Stimulated activated CD8-positive, alpha-beta memory T cell treated with anti-CD3 and anti-CD28 coated beads, Interleukin-4, amount 100 ng/mL, for 4 hours (primary cell): Measurements from ENCODE around the gene PTPRD.

ENCODE experiments used
- DNase-seq, 2 donors: peaks; one replicate each; pipeline ENCODE4 v3.0.0-alpha.2; 2020; ENCODE audit warnings: low read depth in 2 of 2, low spot score in 1 of 2

The PTPRD gene

DNA sequence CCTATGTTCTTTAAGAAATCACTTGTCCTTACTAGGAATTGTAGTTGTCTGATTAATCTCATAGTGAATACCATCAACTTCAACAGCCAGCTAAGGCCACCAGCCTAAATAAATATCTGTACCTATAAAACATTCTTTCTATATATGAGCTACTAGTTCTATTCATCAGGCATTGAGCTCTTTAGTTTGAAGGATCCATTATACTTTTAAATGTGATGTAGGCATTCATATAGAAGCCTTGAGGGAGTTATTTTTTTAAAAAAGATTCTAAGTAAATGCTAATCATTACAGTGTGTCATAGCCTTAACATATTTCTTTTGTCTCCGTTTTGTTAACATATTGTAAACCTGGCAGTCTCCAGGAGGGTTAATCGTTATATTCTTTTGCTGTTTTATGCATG lies 838.3 kb downstream of the PTPRD start:
- DNase-seq: no peak

DNA sequence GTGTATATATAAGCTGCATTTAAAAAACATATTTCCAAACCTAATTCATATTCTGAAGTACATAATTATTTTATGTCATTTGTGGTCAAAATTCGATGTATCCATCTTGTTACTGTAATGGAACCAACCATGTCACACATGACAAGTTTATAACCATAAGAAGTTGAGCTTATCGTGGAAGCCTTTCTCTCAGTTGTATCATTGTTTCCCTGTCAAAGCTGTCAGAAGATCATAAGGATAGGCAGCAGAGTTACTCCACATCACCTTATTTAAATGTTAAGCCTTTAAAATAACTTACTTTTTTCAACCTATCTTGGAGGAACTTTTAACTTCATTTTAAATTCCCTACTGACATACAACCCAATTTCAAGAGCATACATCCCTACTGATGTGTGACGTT lies 841.5 kb downstream of the PTPRD start:
- no peak for DNase-seq

DNA sequence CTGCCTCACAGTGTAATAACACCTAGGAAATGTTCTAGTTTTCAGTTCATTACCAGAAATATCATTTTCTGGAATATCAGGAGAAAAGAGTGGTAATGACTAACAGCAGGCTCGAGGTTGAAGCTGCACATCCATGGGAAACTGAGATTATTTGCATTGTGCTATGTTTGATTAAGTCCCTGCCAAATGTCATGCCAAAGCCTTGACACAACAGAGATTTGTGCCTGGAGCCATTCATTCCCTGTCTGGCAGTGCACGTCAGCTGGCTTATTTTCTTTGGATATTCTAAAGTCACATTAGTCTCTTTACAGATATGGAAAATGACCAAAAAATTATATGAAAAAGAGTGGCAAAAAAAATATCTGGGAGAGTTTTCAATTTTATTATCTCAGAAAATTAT lies 848.0 kb downstream of the PTPRD start:
- no peak for DNase-seq

DNA sequence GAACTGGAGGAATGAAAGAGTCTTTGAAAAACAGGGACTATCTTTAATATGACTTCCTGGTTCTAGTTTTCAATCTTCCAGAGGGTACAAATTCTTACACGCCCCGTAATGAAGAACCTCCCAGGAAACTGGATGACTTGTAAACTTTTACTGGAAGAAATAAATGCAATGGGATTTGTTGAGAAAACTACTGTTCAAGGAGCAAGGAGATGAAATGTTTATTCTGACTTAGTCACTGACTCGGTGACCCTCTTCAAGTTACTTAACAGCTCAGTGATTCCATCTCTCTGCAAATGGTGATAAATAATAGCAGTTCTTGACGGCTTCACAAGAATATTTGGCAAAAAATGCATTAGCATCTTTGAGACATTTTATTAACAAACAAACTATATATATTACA lies 858.6 kb downstream of the PTPRD start:
- no peak for DNase-seq

DNA sequence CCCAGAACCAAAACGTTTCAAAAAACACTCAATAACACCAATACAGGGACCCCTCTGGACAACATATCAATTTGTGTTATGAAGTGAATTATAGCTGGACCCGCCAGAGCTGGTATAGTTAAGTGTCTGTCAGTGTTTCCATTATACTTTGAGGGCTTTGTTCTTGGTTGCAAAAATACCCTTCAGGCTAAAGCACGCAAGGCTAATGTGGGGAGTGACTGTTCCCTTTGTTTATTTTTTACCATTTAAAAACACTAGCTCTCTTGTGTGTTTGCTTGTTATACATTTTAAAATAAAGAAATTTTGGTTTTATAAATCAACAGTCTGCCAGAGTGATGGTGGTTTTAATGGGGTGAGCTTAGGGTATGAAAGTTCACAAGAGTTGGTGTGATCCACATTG lies 859.5 kb downstream of the PTPRD start:
- no peak for DNase-seq

DNA sequence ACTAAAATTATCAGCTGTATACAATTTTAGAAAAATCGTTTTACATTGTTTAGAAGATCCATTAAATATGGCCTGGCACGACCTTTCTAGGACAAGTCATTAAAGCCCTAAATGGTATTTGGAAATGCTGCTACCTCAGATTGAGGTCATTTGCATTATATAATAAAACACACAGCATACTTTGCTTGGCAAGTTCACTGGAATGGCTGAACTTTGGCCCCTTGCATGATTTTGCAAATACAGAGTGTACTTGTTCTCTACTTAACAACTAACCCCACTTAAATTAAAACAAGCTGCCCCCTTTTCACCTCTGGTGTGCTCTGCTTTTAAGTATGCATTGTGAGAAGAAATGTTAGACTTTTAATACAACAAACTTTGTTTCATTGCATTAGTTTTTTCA lies 860.1 kb downstream of the PTPRD start:
- DNase-seq: no peak

DNA sequence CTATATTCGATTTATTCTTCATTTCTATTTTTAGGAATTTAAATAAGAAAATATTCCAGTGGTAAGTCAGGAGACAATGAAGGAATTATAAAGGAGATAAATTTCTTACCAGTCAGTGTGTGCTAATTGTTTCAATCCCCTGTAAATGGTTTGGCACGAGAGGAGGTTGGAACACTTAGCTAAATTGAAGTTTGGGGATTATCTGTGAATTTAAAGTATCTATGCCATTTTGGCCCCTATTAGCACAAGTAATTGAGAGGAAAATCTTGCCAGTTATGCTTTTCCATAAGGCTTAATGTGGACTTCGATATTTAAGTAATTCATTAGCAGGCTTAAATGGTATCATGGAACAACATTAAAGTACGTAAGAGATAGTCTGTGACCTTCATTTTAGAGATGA lies 860.8 kb downstream of the PTPRD start:
- no peak for DNase-seq

DNA sequence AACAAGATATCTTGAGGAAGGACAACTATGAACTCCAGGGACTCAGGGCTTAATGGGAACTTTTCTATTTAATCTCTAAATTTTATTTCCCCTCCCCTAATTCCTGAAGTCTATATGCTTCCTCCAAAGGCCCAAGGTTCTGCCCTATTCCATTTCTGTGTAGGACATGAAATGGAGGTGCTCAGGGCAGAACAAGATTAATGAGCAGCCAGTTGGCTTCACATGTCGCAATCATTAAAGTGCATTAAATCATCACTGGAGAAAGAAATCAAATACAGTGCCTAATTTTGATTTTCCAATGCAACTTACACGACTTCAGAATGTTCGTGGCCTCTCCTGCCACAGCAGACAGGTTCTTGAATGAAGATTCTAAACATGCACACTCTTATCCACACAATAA lies 862.1 kb downstream of the PTPRD start:
- DNase-seq: no peak

DNA sequence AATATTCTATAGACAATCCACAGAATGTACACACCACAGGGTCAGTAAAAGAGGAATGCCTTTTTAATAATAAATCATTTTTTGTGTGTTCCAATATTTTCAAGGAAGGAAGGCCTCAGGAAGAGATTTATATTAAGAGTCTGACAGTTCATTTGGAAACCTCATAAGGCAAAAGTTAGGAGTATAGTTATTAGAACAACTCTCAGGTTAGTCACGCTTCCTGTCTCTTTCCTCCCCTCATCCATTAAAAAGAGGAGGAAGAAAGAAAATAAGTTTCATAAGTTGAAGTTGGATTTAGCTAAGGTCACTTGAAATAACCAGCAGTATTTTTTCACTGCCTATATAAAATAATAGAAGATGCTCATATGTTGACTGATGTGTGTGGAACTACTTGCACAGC lies 863.2 kb downstream of the PTPRD start:
- DNase-seq: no peak

DNA sequence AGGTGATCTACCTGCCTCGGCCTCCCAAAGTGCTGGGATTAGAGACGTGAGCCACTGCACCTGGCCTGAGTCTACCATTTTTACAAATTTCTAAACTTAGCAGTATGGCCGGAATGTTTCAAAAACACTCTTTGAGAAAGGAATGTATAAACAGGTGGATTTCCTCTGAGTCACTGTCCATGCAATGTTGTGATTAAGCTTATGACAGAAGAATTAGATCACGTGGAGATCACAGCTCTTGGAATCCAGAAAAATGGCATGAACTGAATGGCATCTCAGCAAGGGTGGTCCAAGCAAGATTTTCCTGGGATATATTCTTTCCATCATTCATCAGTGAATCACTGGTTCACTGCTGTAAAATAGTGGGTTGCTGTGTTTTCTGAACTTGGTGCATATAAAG lies 865.0 kb downstream of the PTPRD start:
- DNase-seq: no peak

DNA sequence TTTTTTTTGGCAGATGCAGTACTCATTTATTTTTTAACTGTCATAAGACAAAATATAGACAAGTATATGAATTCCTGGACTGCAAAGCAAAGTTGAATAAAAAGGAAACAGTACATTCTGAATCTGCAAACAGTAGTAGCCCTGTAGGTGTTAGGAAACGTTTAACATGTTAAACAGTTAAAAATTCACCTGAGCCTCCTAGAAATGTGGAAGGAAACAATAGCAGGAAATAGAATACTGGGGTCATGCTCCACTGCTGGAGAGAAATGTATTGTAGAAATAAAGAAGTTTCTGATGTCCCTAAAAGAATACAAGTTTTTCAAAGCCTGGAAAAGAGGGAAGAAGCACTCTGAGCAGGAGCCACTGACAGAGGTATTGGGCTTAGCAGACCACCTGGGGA lies 866.0 kb downstream of the PTPRD start:
- no peak for DNase-seq

DNA sequence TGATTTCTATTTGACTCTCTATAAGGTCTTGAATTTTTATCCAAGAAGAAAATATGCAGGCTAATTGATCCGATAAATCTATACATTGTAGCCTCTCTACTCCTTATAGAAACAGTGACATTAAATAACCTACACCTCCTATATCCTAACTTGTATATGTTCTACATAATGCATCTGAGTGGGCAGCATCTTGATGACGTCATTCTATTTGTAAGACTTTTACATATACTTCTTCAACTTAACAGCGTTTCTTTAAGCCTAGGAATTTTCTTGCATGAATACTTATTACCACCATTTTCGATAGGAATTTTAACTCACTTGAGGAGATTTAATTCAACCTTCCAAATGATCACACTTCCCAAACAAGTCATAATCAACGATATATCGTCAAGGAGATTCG lies 869.0 kb downstream of the PTPRD start:
- no peak for DNase-seq

DNA sequence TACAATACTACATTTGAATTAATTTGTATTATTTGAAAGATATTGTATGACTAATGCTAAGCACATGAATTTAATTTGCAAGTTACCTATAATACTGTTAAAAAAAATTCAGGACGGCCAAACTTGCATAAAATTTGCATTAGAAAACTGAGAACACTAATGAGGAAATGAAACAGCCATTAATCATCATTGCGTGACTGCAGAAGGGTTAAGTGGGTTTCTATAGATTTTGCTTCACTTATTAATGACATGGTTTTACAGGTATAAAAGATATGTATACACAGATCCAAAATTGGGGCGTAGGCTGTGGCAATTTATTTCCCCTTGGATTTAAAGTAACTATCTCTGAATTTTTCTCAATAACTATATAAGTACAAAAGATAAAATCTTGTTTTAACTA lies 882.6 kb downstream of the PTPRD start:
- no peak for DNase-seq

DNA sequence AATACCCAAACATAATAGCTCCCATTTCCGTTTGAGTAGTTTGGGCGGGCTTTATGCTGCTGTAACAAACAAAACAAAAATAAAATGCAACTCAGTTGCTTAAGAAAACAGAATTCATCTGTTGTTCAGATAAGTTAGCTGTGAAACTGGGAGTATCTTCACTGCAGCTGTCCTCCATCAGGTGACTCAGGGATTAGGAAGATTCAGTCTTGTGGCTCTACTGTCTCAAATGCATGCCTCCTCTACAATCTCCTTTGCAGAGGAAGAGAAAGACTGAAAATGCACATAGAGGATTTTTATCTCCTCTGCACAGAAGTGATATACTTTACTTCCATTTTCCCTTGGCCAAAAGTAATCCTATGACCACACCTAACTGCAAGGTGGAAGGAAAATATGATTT lies 883.7 kb downstream of the PTPRD start:
- no peak for DNase-seq

DNA sequence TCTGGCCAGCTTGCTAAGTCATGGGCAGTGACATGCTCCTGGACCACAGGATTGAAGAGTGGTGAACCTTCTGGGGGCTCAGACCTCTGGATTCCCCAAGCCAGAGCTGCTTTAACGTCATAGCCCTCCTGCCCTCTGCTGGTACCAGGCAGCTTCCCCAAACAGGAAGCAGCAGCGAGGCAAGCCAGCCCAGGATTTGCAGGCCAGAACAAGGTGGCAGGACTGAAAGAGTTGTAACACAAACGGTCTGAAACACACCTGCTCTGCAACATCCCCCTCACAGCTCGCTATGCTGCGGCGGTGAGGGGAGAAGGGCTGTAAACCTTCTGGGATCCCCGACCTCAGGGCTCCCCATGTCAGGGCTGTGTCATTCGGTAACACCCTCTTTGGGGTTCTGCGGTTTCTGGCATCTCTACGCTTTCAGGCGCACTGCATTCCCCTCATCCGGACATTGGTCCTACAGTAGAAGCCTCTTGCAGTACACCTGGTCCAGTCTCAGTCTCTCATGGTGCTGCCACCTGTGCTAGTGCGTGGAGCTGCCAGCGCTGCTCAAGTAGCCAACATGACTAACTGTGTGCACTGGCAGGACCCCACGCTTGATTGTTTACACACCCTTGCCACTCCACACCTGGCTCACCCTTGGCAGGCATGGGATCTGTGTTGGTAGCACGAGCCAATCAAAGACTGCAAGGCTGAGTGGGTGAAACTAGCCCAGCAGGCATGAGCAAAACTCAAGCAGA lies 893.3 kb downstream of the PTPRD start:
- DNase-seq: no peak

DNA sequence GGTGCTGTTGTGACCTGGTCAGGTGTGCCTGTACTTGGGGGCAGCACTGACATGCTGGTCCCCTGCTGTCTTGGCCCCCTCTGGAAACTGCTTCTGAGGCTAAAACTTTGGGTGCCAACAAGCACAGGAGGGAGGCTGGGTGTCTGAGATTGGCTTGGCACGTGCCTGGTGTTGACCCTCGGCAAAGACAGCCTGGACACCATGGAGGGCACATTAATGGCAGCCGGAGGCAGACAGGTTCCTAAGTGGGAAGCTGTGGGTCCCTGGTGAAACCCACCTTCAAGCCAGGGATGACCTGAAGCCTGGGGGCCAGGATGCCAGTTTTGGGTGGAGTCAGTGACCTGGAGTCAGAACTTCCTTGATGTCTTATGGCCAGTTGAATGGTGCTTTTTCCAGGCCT lies 894.1 kb downstream of the PTPRD start:
- no peak for DNase-seq

DNA sequence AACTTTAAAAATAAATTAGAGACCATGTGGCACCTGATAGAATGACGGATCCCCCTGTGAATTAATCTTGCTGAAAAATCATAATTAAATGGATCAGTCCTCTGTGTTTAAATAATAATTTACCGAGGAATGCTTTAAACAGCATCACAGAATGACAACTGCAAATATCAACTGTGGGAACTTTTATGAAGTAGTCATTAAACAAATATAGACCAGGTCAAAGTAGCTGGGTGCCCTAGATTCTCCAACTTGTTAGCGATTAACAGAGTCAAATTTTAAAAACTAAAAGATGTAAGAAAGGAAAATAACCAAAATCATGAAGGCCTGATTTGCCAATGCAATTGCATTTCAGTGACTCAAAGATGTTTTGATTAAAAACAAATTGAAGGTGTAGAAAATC lies 933.4 kb downstream of the PTPRD start:
- DNase-seq: no peak

DNA sequence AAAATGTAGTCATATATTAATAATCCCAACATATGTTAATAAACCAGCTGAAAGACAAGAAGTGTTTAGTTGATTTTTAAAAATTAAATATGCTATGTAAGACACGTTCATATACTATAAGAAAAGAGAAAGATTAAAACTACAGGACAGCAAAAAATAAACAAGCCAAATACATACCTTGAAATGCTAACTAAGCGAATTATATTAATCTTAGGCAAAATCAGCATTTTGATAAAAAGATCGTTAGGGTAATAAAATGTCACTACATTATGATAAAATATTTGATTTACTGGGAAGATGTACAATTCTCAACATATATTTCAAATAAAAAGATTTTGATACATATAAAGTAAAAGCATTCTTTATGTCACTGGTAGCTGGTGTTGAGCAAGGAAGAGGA lies 938.3 kb downstream of the PTPRD start:
- DNase-seq: no peak

DNA sequence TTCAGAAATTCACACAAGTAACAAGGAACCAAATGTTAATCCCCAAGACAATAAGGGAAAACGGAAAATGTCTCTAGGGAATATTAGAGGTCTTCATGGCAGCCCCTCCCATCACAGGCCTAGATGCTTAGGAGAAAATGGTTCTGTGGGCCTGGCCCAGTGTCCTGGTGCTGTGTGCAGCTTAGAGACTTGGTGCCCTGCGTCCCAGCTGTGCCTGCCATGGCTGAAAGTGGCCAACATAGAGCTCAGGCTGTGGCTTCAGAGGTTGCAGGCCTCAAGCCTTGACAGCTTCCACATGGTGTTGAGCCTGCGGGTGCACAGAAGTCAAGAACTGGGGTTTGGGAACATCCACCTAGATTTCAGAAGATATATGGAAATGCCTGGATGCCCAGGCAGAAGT lies 942.3 kb downstream of the PTPRD start:
- no peak for DNase-seq

DNA sequence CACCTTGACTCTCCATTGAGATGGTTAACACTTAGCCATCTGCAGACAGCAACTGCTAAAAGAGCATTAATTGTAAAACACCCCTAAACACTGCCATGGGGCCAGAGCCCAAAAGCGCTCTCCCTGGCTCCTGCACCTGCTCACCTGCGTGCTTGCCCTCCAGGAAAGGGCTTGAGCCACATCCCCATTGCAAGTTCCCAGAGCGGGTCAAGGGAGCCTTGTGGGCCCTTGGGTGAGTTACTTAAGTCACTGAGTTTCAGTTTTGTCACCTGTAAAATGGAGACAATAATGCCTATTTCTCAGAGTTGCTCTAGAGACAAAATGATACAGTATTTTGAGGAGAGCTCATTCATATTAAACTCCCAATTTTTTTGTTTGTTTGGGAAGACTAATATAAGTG lies 967.8 kb downstream of the PTPRD start:
- no peak for DNase-seq

DNA sequence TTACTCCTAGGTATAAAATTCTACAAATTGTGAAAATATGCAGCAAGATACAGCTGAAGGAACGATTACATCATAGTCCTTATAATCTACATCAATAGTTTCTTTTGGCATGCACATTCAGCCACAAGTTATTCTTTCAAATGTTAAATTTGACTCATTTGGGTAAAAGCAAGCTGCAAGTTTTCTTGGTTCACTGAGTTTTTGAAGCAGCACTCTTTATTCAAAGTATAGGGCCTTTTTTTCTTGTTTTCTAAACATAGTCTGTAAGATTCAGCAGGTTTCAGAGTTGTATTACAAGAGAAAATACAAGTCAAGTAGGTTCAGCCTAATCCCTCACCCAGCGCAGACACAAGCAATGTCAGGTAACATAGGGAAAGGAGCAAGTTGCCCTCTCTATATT lies 981.5 kb downstream of the PTPRD start:
- no peak for DNase-seq

DNA sequence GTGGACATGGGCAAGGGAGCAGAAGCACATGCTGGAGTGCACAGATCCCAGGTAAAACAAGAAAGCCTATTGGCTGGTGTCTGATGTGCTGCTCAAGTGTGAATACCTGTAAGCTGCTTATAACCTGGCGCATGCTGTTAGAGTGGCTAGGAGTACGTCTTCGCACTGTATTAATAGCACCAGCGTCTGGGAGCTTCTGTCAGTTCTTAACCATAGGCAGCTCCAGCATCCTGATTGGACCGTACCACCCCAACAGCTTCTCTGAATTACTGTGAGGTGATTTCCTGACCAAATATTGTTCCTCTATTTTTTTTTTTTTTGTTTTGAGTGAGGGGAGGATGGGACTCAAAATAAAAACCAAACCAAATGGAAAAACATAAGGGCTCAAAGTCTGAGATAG lies 987.6 kb downstream of the PTPRD start:
- no peak for DNase-seq

DNA sequence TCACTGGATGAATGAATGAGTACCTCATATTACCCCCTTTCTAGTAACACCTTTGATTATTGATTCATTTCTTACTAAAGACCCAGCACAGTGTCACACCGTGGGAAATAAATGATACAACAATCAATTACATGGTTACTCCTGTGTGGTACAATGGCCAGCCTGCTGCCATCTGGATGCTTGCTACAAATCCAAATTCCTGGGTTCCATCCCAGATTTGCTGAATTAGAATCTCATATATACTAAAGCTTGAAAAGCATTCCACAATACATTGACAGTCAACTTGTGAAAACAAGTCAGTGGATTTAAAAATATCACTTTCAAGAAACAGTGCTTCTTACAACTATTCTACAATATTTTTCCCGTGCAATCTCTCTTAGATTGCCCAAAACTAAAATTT lies 989.3 kb downstream of the PTPRD start:
- DNase-seq: no peak
